HG03097 (cell line): ENCODE measurements around the gene HJV.

Experiments used
- ATAC-seq: cut with Tn5 transposase; IDR thresholded peaks from one replicate; pipeline ENCODE4 v1.9.1; 2021; ENCODE audit not compliant: unreplicated experiment, low FRiP score

Gene HJV

GRCh38 chr1:145978854-145979745 is 42.4 kb downstream of the HJV start:
- peak; percentile 81 for ATAC-seq

DNA sequence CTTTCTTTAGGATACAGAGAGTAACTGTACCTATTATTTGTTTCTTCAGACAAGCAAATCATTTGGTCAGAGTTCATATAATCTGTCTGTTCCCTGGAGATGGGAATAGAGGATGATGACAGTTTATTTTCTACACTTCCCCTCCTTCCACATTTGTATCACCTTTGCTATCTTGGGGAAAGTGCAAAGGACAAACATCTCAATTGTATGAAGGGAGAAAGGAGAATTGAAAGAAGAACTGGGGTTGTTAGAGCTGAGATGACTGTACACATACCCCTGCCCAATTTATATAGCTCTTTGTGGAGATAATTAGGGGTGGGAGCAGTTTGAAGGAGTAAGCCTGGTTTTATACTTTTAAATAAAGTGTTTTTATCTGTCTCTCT is 43.1 kb downstream of the HJV start:
- no peak for ATAC-seq

DNA sequence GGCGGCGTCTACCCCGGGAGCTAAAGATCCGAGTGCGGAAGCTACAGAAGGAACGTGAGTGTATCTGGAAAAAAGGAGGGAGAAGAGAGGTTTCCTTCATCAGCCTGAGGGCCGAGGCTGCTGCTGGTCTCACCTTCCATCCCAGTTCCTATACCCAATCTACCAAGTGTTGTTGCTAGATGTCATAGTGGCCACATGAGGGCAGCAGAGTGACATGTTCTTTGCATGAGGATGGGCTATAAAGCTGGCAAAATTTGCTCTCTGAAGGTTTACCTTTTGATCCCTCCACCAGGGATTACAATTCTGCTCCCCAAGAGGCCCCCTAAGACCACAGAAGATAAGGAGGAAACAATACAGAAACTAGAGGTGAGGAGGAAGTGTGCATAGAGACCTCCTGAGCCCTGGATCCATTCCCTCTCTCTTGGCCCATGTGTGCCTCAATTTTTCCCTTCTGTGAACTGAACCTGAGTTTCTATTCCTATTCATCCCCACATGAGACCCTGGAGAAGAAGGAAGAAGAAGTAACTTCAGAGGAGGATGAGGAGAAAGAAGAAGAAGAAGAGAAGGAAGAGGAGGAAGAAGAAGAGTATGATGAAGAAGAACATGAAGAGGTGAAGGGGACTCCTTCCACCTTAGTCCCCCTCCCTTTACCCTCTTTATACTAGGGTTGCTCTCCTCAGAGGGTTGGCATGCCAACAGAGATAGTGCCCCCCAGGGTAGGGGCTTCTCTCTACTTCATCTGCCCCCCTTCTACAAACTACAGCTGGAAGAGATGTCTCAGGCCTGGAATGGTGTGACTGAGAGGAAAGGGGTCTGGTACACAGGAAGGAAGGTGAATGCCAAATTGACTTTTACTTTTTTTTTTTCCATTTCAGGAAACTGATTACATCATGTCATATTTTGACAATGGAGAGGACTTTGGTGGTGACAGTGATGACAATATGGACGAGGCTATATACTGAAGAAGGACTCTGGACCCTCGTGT is 43.8 kb downstream of the HJV start:
- ATAC-seq: peak; percentile 31

DNA sequence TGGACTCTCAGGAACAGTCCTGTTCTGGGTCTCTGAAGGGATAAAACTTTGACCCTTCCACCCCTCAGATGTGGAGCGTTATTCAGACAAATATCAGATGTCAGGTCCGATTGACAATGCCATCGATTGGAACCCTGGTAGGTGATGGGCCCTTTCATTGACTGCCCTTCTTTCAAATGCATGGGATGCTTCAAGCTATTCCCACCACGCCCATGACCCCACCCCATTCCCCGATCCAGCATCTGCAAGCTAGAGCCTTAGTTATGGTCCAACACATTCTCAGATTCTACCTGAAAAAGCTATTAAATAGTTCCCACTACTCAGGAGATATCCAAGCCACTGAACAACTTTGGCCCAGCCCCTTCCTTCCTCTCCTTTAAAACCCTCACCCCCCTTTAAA is 44.5 kb downstream of the HJV start:
- no peak for ATAC-seq

- ATAC-seq: no peak
Measured at GRCh38 chr1:145975216-145975615, 46.3 kb downstream of the HJV start.

DNA sequence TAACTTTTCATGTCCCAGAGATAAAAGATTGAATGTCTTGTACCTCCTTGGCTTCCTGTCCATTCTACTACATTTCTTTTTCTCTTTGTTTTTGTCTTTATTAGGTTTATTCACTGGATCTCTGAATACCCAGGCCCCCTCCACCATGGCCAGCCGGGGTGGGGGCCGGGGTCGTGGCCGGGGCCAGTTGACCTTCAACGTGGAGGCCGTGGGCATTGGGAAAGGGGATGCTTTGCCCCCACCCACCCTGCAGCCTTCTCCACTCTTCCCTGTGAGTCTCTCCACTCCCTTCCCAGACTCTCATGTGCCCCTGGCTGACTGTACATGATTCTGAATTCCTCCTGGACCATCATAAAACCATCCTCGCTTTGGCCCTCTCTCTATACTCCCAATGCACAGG is 46.8 kb downstream of the HJV start:
- no peak for ATAC-seq

GRCh38 chr1:145972580-145972979 is 49.0 kb downstream of the HJV start:
- ATAC-seq: no peak
